ENCODE measurements around the gene IQCH. TPM values are rescaled to one million over a fixed set of nuclear protein-coding genes. Genes with fewer than 3 reads are reported as not detected.

IQCH gene
- total RNA-seq, 1 experiment from 2014 or later, result 1.1 TPM

DNA sequence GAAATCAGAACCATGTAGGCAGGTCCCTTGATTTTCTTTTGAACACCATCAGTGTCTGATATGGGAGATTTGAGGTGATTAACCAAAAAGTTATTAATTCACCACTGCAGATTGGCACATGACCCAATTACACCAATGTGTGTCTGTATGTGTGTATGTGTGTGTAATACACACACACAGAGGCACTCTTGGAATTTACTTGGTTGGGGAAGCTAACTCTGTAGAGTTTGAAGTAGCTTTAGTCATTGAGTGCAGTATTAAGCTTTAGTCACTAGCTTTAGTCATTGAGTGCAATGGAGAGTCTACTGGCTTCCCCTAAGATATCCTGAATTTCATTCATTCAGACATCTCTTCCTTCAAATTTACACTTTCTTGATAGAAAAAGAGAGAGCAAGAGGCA, 156.9 kb downstream of the IQCH start:
- no peak overlapping the region for H3T11ph ChIP-seq (ENCODE audit: low read length)
- H3K4me1 ChIP-seq (ENCODE audit: insufficient read depth, low read length), result peaks cover 4% of the 10 kb centered on the region; the same call in 1 of the 2 replicates
- H3K27ac Mint-ChIP-seq, result no peak overlapping the region

More for the DNA sequence above, 156.9 kb downstream of the IQCH start:
- H3K36me3 Mint-ChIP-seq (ENCODE audit: insufficient read depth in 1 of 3, low read depth in 3 of 3), result no peaks in the 10 kb centered on the region
- Histone ChIP-seq H2AFZ (ENCODE audit: low read length) (no peak overlapping the region), H4K8ac (replicated peaks; ENCODE audit: insufficient read length, low read depth, low read length) (no peak overlapping the region), H2AK5ac (ENCODE audit: insufficient read length, low read length) (no peak overlapping the region), H3K23me2 (ENCODE audit: insufficient read length, low read depth, low read length, poor library complexity, severe bottlenecking) (no peaks in the 10 kb centered on the region), H3K4ac (ENCODE audit: low read depth, low read length) (no peak overlapping the region), H3K56ac (ENCODE audit: insufficient read length, low read depth, low read length) (no peak overlapping the region), H3K9me3 (ENCODE audit: control insufficient read depth, low read depth, low read length) (no peaks in the 10 kb centered on the region), H3K9ac (ENCODE audit: extremely low read depth, insufficient read length, low read length) (no peak overlapping the region), H4K20me1 (ENCODE audit: control insufficient read depth, insufficient read depth, insufficient read length) (no peaks in the 10 kb centered on the region), H3K23ac (ENCODE audit: insufficient read length, low read depth, low read length) (no peak overlapping the region), H3K14ac (ENCODE audit: insufficient read depth, low read length) (no peak overlapping the region), H3K79me2 (ENCODE audit: insufficient read depth, low read length) (no peaks in the 10 kb centered on the region), H3K27ac (ENCODE audit: insufficient read length, low read depth, low read length) (no peak overlapping the region), H4K91ac (ENCODE audit: insufficient read length, low read depth, low read length) (no peak overlapping the region), H3K79me1 (ENCODE audit: insufficient read depth, low read depth, low read length, poor library complexity, severe bottlenecking) (no peaks in the 10 kb centered on the region), H3K18ac (ENCODE audit: insufficient read length, low read depth, low read length) (no peak overlapping the region), H2BK12ac (ENCODE audit: insufficient read length, low read depth, low read length) (no peak overlapping the region), H2BK120ac (ENCODE audit: low read depth, low read length, poor library complexity, severe bottlenecking) (no peak overlapping the region), H3K4me2 (ENCODE audit: insufficient read depth, insufficient read length, low read length) (no peak overlapping the region), H3K27me3 (ENCODE audit: insufficient read depth, low read length) (no peaks in the 10 kb centered on the region), H4K5ac (ENCODE audit: insufficient read length, low read depth, low read length) (no peak overlapping the region), H2BK5ac (ENCODE audit: insufficient read length, low read length) (no peak overlapping the region), H2BK15ac (ENCODE audit: low read depth, low read length) (no peak overlapping the region), H2BK20ac (ENCODE audit: low read depth, low read length, poor library complexity, severe bottlenecking) (no peak overlapping the region)
- peaks cover 29 to 30% of the 10 kb centered on the region in 2 experiments for H3K4me1 Mint-ChIP-seq
- TF ChIP-seq, protein P1, sequence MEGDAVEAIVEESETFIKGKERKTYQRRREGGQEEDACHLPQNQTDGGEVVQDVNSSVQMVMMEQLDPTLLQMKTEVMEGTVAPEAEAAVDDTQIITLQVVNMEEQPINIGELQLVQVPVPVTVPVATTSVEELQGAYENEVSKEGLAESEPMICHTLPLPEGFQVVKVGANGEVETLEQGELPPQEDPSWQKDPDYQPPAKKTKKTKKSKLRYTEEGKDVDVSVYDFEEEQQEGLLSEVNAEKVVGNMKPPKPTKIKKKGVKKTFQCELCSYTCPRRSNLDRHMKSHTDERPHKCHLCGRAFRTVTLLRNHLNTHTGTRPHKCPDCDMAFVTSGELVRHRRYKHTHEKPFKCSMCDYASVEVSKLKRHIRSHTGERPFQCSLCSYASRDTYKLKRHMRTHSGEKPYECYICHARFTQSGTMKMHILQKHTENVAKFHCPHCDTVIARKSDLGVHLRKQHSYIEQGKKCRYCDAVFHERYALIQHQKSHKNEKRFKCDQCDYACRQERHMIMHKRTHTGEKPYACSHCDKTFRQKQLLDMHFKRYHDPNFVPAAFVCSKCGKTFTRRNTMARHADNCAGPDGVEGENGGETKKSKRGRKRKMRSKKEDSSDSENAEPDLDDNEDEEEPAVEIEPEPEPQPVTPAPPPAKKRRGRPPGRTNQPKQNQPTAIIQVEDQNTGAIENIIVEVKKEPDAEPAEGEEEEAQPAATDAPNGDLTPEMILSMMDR (conservative IDR thresholded peaks at IDR 0.05), result no peak
- H3K27me3 Mint-ChIP-seq (ENCODE audit: low read depth), result peaks cover 5% of the 10 kb centered on the region
- DNase-seq, result no peak
- H3K9me3 Mint-ChIP-seq, result no peaks in the 10 kb centered on the region
- H3K4me3 Mint-ChIP-seq, result no peak overlapping the region

Data from H9 (cell line).